ENCODE results near the gene GK2.

GK2 gene

DNA sequence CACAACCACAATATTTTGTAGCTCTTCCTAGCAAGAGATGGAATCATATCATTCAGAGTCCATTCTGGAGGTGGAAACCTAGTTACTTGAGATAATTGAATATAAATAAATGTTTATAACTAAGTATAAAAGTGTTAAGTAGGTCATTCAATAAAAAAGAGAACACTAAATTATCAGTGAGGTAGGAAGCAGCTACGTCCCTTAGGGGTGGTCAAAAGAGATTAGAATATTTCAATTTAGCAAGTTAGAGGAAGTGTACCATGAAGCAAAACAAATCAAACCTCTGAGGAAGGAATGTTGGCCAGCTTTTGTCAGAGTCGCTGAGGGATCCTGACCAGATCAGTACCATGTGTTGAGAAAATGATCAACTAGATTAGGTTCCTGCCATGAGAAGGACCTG is 38.0 kb downstream of the GK2 start:
- H3K9ac ChIP-seq (ENCODE audit: low read length): no peak overlapping the region
- H3K27me3 ChIP-seq (ENCODE audit: low read length): no peaks in the 10 kb centered on the region
- no peaks in the 10 kb centered on the region for H3K79me2 ChIP-seq (ENCODE audit: insufficient read depth, low read length)
- H4K20me1 ChIP-seq (ENCODE audit: low read depth, low read length): no peaks in the 10 kb centered on the region
- H3K27ac ChIP-seq (ENCODE audit: low read depth, low read length): no peak overlapping the region
- no peak overlapping the region for H2AFZ ChIP-seq (ENCODE audit: low read depth, low read length, severe bottlenecking)
- TF ChIP-seq, protein P1, sequence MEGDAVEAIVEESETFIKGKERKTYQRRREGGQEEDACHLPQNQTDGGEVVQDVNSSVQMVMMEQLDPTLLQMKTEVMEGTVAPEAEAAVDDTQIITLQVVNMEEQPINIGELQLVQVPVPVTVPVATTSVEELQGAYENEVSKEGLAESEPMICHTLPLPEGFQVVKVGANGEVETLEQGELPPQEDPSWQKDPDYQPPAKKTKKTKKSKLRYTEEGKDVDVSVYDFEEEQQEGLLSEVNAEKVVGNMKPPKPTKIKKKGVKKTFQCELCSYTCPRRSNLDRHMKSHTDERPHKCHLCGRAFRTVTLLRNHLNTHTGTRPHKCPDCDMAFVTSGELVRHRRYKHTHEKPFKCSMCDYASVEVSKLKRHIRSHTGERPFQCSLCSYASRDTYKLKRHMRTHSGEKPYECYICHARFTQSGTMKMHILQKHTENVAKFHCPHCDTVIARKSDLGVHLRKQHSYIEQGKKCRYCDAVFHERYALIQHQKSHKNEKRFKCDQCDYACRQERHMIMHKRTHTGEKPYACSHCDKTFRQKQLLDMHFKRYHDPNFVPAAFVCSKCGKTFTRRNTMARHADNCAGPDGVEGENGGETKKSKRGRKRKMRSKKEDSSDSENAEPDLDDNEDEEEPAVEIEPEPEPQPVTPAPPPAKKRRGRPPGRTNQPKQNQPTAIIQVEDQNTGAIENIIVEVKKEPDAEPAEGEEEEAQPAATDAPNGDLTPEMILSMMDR (IDR thresholded peaks at IDR 0.05; ENCODE audit: insufficient read depth, low read length, poor library complexity, severe bottlenecking): no peak
- TF ChIP-seq EZH2phosphoT487 (conservative IDR thresholded peaks at IDR 0.05; ENCODE audit: low read length): no peak
- H3K4me3 ChIP-seq (ENCODE audit: insufficient read depth, low read length, poor library complexity, severe bottlenecking): no peak overlapping the region
- no peaks in the 10 kb centered on the region for H3K36me3 ChIP-seq (ENCODE audit: low read length)
- H3K4me2 ChIP-seq (ENCODE audit: low read depth, low read length, poor library complexity, severe bottlenecking): no peak overlapping the region
- H3F3A ChIP-seq (ENCODE audit: insufficient read depth): no peaks in the 10 kb centered on the region
- no peaks in the 10 kb centered on the region for H3K9me3 ChIP-seq (ENCODE audit: insufficient read depth, low read length)
- no peaks in the 10 kb centered on the region for H3K9me2 ChIP-seq (replicated peaks; ENCODE audit: insufficient read depth, low read length)

DNA sequence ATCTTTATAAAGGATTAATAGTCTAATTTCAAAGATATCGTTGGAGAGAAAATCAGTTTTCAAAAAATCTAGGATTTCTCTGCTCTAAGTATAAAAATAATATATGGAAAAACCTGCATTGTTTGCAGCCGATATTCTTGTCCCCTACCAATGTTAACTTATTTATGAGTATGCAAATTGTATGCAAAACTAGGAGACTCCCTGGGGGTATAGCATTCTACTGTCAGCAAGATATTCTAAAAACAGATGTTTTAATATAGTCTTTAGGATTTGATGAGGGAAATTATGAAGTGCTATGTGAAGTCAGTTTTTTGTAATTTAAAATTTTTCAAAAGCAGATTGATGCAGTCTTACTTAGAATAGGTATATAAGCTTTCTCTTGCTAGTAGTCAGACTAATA is 40.9 kb downstream of the GK2 start:
- H3K9me2 ChIP-seq (replicated peaks; ENCODE audit: insufficient read depth, low read length): no peaks in the 10 kb centered on the region
- H3F3A ChIP-seq (ENCODE audit: insufficient read depth): no peaks in the 10 kb centered on the region
- no peak overlapping the region for H2AFZ ChIP-seq (ENCODE audit: low read depth, low read length, severe bottlenecking)
- no peak overlapping the region for H3K4me2 ChIP-seq (ENCODE audit: low read depth, low read length, poor library complexity, severe bottlenecking)
- no peaks in the 10 kb centered on the region for H3K36me3 ChIP-seq (ENCODE audit: low read length)
- no peak overlapping the region for H3K9ac ChIP-seq (ENCODE audit: low read length)
- no peaks in the 10 kb centered on the region for H3K27me3 ChIP-seq (ENCODE audit: low read length)
- TF ChIP-seq, protein P1 (IDR thresholded peaks at IDR 0.05; ENCODE audit: insufficient read depth, low read length, poor library complexity, severe bottlenecking): no peak
- no peak for TF ChIP-seq EZH2phosphoT487 (conservative IDR thresholded peaks at IDR 0.05; ENCODE audit: low read length)
- no peak overlapping the region for H3K27ac ChIP-seq (ENCODE audit: low read depth, low read length)
- H4K20me1 ChIP-seq (ENCODE audit: low read depth, low read length): no peaks in the 10 kb centered on the region
- no peaks in the 10 kb centered on the region for H3K79me2 ChIP-seq (ENCODE audit: insufficient read depth, low read length)
- no peak overlapping the region for H3K4me3 ChIP-seq (ENCODE audit: insufficient read depth, low read length, poor library complexity, severe bottlenecking)
- H3K9me3 ChIP-seq (ENCODE audit: insufficient read depth, low read length): no peaks in the 10 kb centered on the region

DNA sequence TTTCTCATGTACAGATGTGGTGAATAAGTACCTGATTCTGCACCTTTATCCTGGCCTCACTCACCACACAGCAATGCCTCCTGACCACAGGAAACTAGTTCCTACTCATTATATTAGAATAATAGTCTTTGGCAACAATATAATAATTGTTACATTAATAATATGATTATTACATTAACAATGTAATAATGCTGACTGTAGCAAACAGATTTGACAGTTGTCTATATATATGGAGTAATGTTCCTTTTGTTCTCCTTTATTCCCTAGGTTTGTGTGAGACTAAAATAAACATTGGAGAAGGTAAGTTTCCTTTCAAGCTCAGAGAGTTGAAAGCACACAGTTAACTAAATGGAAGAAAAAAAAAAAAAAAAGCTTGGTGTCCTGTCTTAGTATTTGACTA is 41.6 kb downstream of the GK2 start:
- Histone ChIP-seq H3K9me2 (replicated peaks; ENCODE audit: insufficient read depth, low read length) (no peaks in the 10 kb centered on the region), H3K9ac (ENCODE audit: low read length) (no peak overlapping the region), H3K36me3 (ENCODE audit: low read length) (no peaks in the 10 kb centered on the region), H3K4me2 (ENCODE audit: low read depth, low read length, poor library complexity, severe bottlenecking) (no peak overlapping the region), H2AFZ (ENCODE audit: low read depth, low read length, severe bottlenecking) (no peak overlapping the region), H3K27me3 (ENCODE audit: low read length) (no peaks in the 10 kb centered on the region), H3K9me3 (ENCODE audit: insufficient read depth, low read length) (no peaks in the 10 kb centered on the region), H3K4me3 (ENCODE audit: insufficient read depth, low read length, poor library complexity, severe bottlenecking) (no peak overlapping the region), H4K20me1 (ENCODE audit: low read depth, low read length) (no peaks in the 10 kb centered on the region), H3K27ac (ENCODE audit: low read depth, low read length) (no peak overlapping the region), H3F3A (ENCODE audit: insufficient read depth) (no peaks in the 10 kb centered on the region), H3K79me2 (ENCODE audit: insufficient read depth, low read length) (no peaks in the 10 kb centered on the region)
- TF ChIP-seq, protein P1 (IDR thresholded peaks at IDR 0.05; ENCODE audit: insufficient read depth, low read length, poor library complexity, severe bottlenecking): no peak
- TF ChIP-seq EZH2phosphoT487 (conservative IDR thresholded peaks at IDR 0.05; ENCODE audit: low read length): no peak
